Activated CD4-positive, alpha-beta T cell treated with anti-CD3 and anti-CD28 coated beads for 4 hours (primary cell): Measurements from ENCODE around the gene FAM168A.

Experiments
- DNase-seq, 2 donors: peaks; one replicate each; pipeline ENCODE4 v3.0.0-alpha.2; 2020

FAM168A gene

DNA sequence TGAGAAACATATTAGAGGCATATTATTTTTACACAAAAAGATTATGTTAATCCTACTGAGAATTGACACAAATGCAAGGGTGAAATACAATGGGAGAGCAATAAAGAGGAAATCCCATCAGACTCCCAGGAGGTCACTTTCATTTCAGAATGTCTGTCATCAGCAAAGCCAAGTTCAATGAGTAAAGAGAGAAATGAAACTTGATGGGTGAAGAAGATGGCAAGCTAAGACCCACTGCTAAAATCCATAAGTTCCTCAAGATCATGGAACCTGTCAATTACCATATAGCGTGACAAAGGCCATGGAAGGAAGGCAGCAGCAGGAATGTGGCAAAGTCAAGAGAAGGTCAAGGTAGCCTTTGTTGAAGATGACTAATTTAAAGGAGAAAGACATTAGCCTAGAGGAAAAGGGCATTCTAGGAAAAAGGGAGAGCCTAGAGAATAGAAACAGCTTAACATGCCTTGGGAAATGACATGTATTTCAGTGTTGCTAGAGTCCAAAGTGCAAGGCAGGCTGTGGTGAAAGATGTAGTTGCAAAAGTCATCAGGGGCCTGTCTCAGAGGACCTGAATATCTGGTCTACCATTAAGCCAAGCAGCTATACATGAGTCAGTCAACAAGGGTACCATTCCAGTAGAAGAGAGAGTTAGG is 43.1 kb downstream of the FAM168A start:
- no peak for DNase-seq

- DNase-seq: no peak
Observed at GRCh38 chr11:73553266-73553665, 44.6 kb downstream of the FAM168A start.

DNA sequence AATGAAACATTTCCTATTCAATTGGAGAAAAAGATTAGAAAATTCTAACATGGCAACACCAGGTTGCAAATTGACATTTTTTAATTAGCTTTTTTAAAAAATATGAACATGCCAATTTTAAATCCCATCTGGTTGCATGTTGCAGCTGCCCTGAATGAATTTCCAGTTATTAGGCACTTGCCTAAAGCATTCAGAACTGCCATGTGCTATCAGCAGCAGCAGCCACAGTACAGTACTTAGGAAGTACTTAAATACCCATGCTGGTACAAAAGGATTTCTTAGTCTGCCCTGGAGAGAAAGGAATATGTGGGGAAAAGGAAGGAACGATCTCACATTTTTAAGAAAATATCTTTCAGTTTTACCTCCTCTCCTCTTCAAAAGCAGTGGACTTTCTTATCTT is 46.2 kb downstream of the FAM168A start:
- no peak for DNase-seq

DNA sequence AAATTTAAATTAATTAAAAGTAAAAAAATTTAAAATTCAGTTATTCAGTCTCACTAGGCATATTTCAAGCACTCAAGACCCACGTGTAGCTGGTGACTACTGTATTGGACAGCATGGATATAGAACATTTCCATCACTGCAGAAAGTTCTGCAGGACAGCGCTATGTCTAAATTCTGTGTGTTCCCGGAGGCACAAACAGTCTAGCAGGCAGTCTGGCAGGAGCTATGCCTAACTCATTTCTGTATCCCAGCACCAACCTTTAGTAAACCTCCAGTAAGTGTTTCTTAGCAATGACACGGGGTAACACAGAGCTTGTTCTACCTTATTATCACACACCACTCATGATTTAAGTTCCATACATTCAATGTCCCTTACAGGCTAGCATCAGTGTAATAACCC is 48.5 kb downstream of the FAM168A start:
- DNase-seq: no peak

GRCh38 chr11:73547706-73548595 is 50.0 kb downstream of the FAM168A start:
- no peak for DNase-seq

- no peak for DNase-seq
Observed at GRCh38 chr11:73542175-73542574, 55.7 kb downstream of the FAM168A start.

- no peak for DNase-seq
Observed at GRCh38 chr11:73539506-73540084, 58.3 kb downstream of the FAM168A start.

- no peak for DNase-seq
Observed at GRCh38 chr11:73538381-73538872, 59.5 kb downstream of the FAM168A start.

DNA sequence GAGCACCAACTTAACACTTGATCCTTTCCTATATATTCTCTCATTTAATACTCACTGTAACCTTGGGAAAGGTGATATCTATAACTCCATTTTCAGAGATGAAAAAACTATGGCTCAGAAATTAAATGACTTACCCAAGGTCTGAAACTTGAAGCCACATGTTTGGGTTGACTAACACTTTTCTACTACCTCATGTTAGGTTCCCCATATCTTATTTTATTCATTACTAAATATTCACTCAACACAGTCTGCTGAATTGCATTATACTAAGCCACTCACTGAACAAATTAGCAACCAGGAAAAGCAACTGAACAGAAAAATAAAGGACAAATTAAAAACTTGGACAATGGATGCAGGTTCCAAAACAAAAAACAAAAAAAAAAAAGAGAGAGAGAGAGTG is 59.9 kb downstream of the FAM168A start:
- DNase-seq: no peak

GRCh38 chr11:73536961-73537360 is 61.0 kb downstream of the FAM168A start:
- DNase-seq: no peak

- DNase-seq: no peak
Observed at GRCh38 chr11:73532310-73532709, 65.6 kb downstream of the FAM168A start.

GRCh38 chr11:73531386-73531785 is 66.5 kb downstream of the FAM168A start:
- no peak for DNase-seq

DNA sequence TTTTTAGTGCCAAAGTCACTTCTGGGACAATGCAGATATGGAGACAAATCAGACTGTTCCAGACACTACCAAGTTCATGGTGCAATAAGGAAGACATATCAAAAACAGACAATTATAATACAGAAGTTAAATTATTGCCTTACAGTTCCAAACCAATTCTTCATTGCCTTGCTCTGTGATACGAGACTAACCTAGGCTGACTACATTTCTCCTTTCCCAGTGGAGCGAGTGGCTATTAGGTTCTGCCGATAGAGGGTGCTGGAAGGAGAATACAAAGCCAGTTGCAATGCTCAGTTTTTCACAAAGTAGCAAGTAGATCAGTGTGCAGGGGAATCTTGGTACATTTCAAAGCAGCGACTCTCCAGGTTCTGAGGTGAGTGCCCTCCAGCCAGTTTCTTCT is 67.8 kb downstream of the FAM168A start:
- no peak for DNase-seq

DNA sequence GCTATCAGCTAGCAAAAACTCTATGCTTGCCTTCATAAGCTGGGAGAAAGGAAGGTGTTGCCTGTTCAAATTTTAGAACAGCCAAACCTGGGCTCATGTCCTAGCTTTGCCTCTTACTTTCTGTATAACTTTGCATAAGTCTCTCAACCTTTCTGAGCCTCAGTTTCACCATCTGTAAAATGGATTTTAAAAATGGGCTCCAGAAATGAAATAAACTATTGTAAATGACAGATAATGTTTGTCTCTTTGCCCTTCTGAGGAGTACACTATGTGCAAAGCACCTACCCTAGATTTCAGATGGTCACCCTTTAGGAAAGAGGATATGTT is 68.7 kb downstream of the FAM168A start:
- no peak for DNase-seq

GRCh38 chr11:73528483-73529203 is 69.3 kb downstream of the FAM168A start:
- DNase-seq: no peak

- DNase-seq: no peak
Observed at GRCh38 chr11:73528013-73528412, 69.9 kb downstream of the FAM168A start.

DNA sequence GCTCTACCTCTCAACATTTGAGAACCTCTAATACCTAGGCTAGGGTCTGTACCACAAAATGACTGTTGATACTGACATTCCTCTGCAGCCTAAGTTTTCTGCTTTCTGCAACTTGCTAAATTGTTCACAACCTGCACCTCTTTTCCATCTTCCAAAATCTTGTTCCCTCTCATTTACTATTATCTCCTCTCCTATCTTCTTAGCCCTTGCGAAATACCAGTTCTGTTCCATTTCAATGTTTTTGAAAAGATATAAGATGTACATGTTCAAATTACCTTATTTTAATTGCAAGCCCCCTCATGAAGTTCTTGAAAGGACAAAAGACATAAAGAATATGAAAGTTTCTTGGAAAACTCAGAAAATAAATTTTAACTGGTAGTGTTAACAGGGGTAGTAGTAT is 72.3 kb downstream of the FAM168A start:
- no peak for DNase-seq

- DNase-seq: no peak
Observed at GRCh38 chr11:73524774-73525173, 73.1 kb downstream of the FAM168A start.

DNA sequence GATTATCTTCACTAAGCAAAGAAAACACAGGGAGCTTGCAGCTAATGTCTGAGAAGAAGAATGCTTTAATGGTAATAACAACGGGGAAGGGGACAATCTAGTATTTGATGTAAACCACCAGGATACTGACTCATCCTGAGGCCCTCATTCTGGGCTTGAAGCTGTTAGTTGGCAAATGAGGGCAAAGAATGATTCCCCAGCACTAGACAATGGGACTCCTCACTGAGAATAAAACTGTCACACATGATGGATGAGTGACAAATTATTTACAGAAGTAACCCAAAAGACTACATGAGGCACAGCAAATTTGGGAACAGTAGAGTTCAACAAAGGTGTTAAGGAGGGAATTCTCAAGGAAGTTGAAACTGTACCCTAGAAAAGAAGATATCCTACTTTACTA is 76.3 kb downstream of the FAM168A start:
- no peak for DNase-seq

- no peak for DNase-seq
Observed at GRCh38 chr11:73520353-73521061, 77.4 kb downstream of the FAM168A start.

GRCh38 chr11:73519266-73519665 is 78.6 kb downstream of the FAM168A start:
- no peak for DNase-seq

DNA sequence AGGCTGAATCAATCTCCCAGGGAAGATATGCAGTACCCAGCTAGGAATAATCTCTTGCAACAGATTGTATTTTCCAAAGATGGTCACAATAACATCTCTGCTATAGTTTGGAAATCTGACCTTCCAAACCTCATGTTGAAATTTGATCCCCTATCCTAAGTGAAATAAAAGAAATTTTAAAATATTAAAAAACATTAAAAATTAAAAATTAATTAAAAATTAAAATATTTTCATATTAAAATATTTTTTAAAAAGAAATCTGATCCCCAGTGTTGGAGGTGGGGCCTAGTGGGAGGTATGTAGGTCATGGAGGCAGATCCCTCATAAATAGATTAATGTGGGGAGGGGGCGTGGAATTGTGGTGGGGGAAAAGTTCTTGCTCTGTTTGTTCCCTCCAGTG is 79.7 kb downstream of the FAM168A start:
- no peak for DNase-seq

DNA sequence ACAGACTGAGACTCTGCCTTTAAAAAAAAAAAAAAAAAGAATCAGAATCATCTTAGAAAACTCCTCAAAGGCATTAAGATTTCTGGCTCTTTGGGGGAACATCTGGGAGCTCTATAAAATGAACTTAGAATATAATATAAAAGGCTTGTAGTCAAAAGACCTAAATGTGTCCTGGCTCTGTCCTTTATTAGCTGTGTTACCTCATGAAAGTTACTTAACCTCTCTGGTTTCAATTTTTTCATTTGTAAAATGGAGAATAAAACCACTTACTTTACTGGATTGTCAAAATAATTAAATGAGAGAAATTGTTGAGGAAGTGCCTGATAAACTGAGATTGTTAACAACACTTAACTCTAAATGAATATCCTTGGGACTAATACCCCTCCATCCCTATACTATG is 81.8 kb downstream of the FAM168A start:
- no peak for DNase-seq
